ENCODE data around the gene TUBG1. TPM values are rescaled to one million over a fixed set of nuclear protein-coding genes. Genes with fewer than 3 reads are reported as not detected.
A peak's percentile ranks its signal among the peaks of the same experiment; 100 is the strongest.

Gene TUBG1
- total and polyA plus RNA-seq, 10 of the 15 experiments (the other 5 are each of a cell fraction or from before 2014, with no cell fraction given), result 40.0 to 256 (median 107) TPM

- RAD21 ChIA-PET (ENCODE audit: unreplicated experiment), result interaction anchor here (1.4 to 1.9 kb wide), 2 partner anchors 12 to 39 kb away, joined by 4 to 14 read pairs; partner anchors contain the start of gene PSMC3IP
- Histone ChIP-seq H3K4me1 (ENCODE audit: control insufficient read depth, insufficient read depth, low read length) (peaks cover 22% of the 10 kb centered on the region), H3K27me3 (replicated peaks in 1 of 2; ENCODE audit: control insufficient read depth in 2 of 2, insufficient read depth in 2 of 2, low read length in 1 of 2) (no peaks in the 10 kb centered on the region), H3K9ac (ENCODE audit: control insufficient read depth, insufficient read depth, low read length) (no peak overlapping the region; the same call in 1 of the 2 replicates), H3K4me2 (ENCODE audit: control insufficient read depth, insufficient read depth) (peak overlapping the region; percentile 81), H3K27ac (ENCODE audit: control insufficient read depth, insufficient read depth) (peak overlapping the region; percentile 68), H2AFZ (ENCODE audit: control insufficient read depth, low read depth, low read length) (peak overlapping the region; percentile 70), H3K9me3 (replicated peaks; ENCODE audit: control insufficient read depth, insufficient read depth, low read length) (no peaks in the 10 kb centered on the region), H3K4me3 (peak overlapping the region; percentile 96; the same call in 1 of the 2 replicates), H3K36me3 (ENCODE audit: control insufficient read depth in 2 of 2, insufficient read depth in 2 of 2, low read length in 1 of 2) (peaks cover 23 to 29% of the 10 kb centered on the region in 2 experiments; a peak in 3 of 4 replicates), H4K20me1 (ENCODE audit: control insufficient read depth, insufficient read depth) (no peaks in the 10 kb centered on the region), H3K79me2 (ENCODE audit: control insufficient read depth, insufficient read depth, low read length) (peaks cover 48% of the 10 kb centered on the region)
- CTCF ChIA-PET, result interaction anchor here (1.4 to 2.4 kb wide), 5 partner anchors 11 to 115 kb away, joined by 4 to 23 read pairs (median 6); partner anchors contain the start of gene PSMC3IP
- no peak for ATAC-seq
- FAIRE-seq, result no peak
- in situ Hi-C loops (cut with MboI) (no loop called here), intact Hi-C loops (cut with micrococcal nuclease; ENCODE audit: unreplicated experiment) (no loop called here)
- POLR2A ChIA-PET, result interaction anchor here (0.6 to 2.6 kb wide), 4 partner anchors 9 to 194 kb away, joined by 3 to 14 read pairs (median 4); partner anchors contain the start of gene PSMC3IP
- BruUV-seq (replicated peaks), result no TSS peak
- 59% methylated on average over 28 of the region's 28 CpGs for WGBS (ENCODE audit: insufficient coverage, insufficient replicate concordance, low lambda C conversion rate, missing lambda C conversion rate)
- DNase-seq (ENCODE audit: low read depth, low spot score), result no peak
- SMC1A ChIA-PET (ENCODE audit: uncharacterized antibody, unreplicated experiment), result interaction anchor here (1.6 kb wide), 1 partner anchor 31 kb away, joined by 4 read pairs; the partner anchor contains the start of gene NAGLU
- TF ChIP-seq BCLAF1 (IDR thresholded peaks at IDR 0.05), result no peak
- TF ChIP-seq ZBTB11 (CRISPR knock-in tag; IDR thresholded peaks at IDR 0.05), result no peak
- TF ChIP-seq SREBF2 (IDR thresholded peaks at IDR 0.05; ENCODE audit: low read length), result no peak
- peak; percentile 97 for TF ChIP-seq MLLT1 (IDR thresholded peaks at IDR 0.05)
- TF ChIP-seq ZBTB33 (IDR thresholded peaks at IDR 0.05), result peak; percentile 93
- no peak for TF ChIP-seq USF1 (IDR thresholded peaks at IDR 0.05; ENCODE audit: borderline replicate concordance, extremely low read length, insufficient read depth, low read depth, low read length)
- TF ChIP-seq CREB1 (IDR thresholded peaks at IDR 0.05; ENCODE audit: low read depth), result no peak
- no peak for TF ChIP-seq ASH2L (IDR thresholded peaks at IDR 0.05; ENCODE audit: borderline replicate concordance, low read depth)
- TF ChIP-seq KLF5 (IDR thresholded peaks at IDR 0.05; ENCODE audit: partially characterized antibody), result no peak
- TF ChIP-seq KDM1A (IDR thresholded peaks at IDR 0.05; ENCODE audit: borderline replicate concordance), result no peak
Observed at GRCh38 chr17:42566215-42566882, 43.1 kb upstream of the TUBG1 start.
